Loucy (cell line): ENCODE results near the gene FOXP1.

Experiments used
- CTCF ChIP-seq: fragments of 200-600 bp; sonication (generic); conservative IDR thresholded peaks from 2 replicates; pipeline ENCODE4 v1.5.1; 2014; ENCODE audit warnings: mild to moderate bottlenecking, antibody characterized with exemption, low read length
- EZH2phosphoT487 ChIP-seq: fragments of 200-600 bp; IDR thresholded peaks from 2 replicates; pipeline ENCODE4 v1.6.1; 2018; ENCODE audit warnings: antibody characterized with exemption, mild to moderate bottlenecking, moderate library complexity, borderline replicate concordance

GRCh38 chr3:71300951-71301393 lies 282.6 kb downstream of the FOXP1 start:
- no peak for TF ChIP-seq CTCF
- TF ChIP-seq EZH2phosphoT487: no peak
